HepG2 (cell line): ENCODE data around the gene CCDC122. TPM values are rescaled to one million over a fixed set of nuclear protein-coding genes. Genes with fewer than 3 reads are reported as not detected.

Source experiments
- ATM ChIP-seq: fragments of 450-650 bp; IDR thresholded peaks from 2 replicates; pipeline ENCODE4 v1.7.1; 2017; ENCODE audit warnings: mild to moderate bottlenecking, borderline replicate concordance
- ATRX ChIP-seq: sonication (generic); formaldehyde crosslinking; IDR thresholded peaks from 2 replicates; pipeline ENCODE4 v1.4.0; 2020; ENCODE audit warnings: missing genetic modification reagents, borderline replicate concordance
- CBX5 ChIP-seq: sonication (generic); formaldehyde crosslinking; IDR thresholded peaks from 2 replicates; pipeline ENCODE4 v1.4.0; 2020; ENCODE audit warnings: missing genetic modification reagents, borderline replicate concordance
- FOSL1 ChIP-seq: sonication (generic); formaldehyde crosslinking; IDR thresholded peaks from 2 replicates; pipeline ENCODE4 v1.9.0; 2021; ENCODE audit warnings: missing genetic modification reagents, borderline replicate concordance
- FOSL2 ChIP-seq: sonication (generic); formaldehyde crosslinking; IDR thresholded peaks from 2 replicates; pipeline ENCODE4 v1.4.0; 2020; ENCODE audit warnings: missing genetic modification reagents
- FOXC1 ChIP-seq: sonication (generic); formaldehyde crosslinking; IDR thresholded peaks from 2 replicates; pipeline ENCODE4 v1.8.0; 2022; ENCODE audit warnings: mild to moderate bottlenecking, missing genetic modification reagents, borderline replicate concordance
- FOXK2 ChIP-seq: fragments of 450-650 bp; IDR thresholded peaks from 2 replicates; pipeline ENCODE4 v1.6.1; 2016
- GATA4 ChIP-seq: sonication (generic); IDR thresholded peaks from 2 replicates; pipeline ENCODE4 v1.6.1; 2016; ENCODE audit warnings: antibody characterized with exemption, low read depth, borderline replicate concordance
- IRX3 ChIP-seq: sonication (generic); formaldehyde crosslinking; IDR thresholded peaks from 2 replicates; pipeline ENCODE4 v1.8.1; 2023; ENCODE audit warnings: mild to moderate bottlenecking, low read depth, missing genetic modification reagents, borderline replicate concordance
- PAF1 ChIP-seq: IDR thresholded peaks from 2 replicates; pipeline ENCODE4 v1.6.1; 2016; ENCODE audit warnings: missing genetic modification reagents, missing compliant biosample characterization
- PCBP1 ChIP-seq: fragments of 200-400 bp; formaldehyde crosslinking; IDR thresholded peaks from 2 replicates; pipeline ENCODE4 v1.6.1; 2017; ENCODE audit warnings: mild to moderate bottlenecking, low read depth, low read length, borderline replicate concordance
- PHF20 ChIP-seq: sonication (generic); formaldehyde crosslinking; IDR thresholded peaks from 2 replicates; pipeline ENCODE4 v1.5.0; 2020; ENCODE audit warnings: mild to moderate bottlenecking, missing genetic modification reagents
- TBX2 ChIP-seq: sonication (generic); formaldehyde crosslinking; IDR thresholded peaks from 2 replicates; pipeline ENCODE4 v1.5.0; 2020; ENCODE audit warnings: missing genetic modification reagents, mild to moderate bottlenecking, borderline replicate concordance
- ZEB1 ChIP-seq: IDR thresholded peaks from 2 replicates; pipeline ENCODE4 v1.6.1; 2012; ENCODE audit warnings: mild to moderate bottlenecking, low read depth, inconsistent platforms; ENCODE audit not compliant: insufficient replicate concordance
- ZNF12 ChIP-seq: sonication (generic); formaldehyde crosslinking; IDR thresholded peaks from 2 replicates; pipeline ENCODE4 v1.5.0; 2020; ENCODE audit warnings: missing genetic modification reagents
- ZNF17 ChIP-seq: sonication (generic); formaldehyde crosslinking; IDR thresholded peaks from 2 replicates; pipeline ENCODE4 v1.5.0; 2020; ENCODE audit warnings: mild to moderate bottlenecking, missing genetic modification reagents
- ZNF337 ChIP-seq: sonication (generic); formaldehyde crosslinking; IDR thresholded peaks from 2 replicates; pipeline ENCODE4 v1.5.1; 2020; ENCODE audit warnings: missing genetic modification reagents, low read depth, mild to moderate bottlenecking, borderline replicate concordance
- ZNF552 ChIP-seq: sonication (generic); formaldehyde crosslinking; IDR thresholded peaks from 2 replicates; pipeline ENCODE4 v1.9.0; 2022; ENCODE audit warnings: missing genetic modification reagents, mild to moderate bottlenecking, borderline replicate concordance
- ZNF598 ChIP-seq: sonication (generic); formaldehyde crosslinking; IDR thresholded peaks from 2 replicates; pipeline ENCODE4 v1.5.1; 2020; ENCODE audit warnings: mild to moderate bottlenecking, missing genetic modification reagents, borderline replicate concordance
- ZNF660 ChIP-seq: sonication (generic); formaldehyde crosslinking; IDR thresholded peaks from 2 replicates; pipeline ENCODE4 v1.5.1; 2020; ENCODE audit warnings: mild to moderate bottlenecking, low read depth, missing genetic modification reagents, borderline replicate concordance
- polyA plus RNA-seq, 8 experiments: library from polyadenylated mRNA; depleted of rRNA in 3 of 8; stranded (reverse) in 7 of 8; unstranded in 1 of 8; fragments of >200 nt; fragmentation: Illumina TruSeq in 4 of 8; extraction: Trizol in 4 of 8; gene quantifications; 2 replicates each; pipeline versions ENCODE4 v1.2.1 to v1.2.3, GENCODE V29; 2011 to 2016; ENCODE audit warnings: low read depth in 4 of 8, missing spikeins in 1 of 8, mixed read lengths in 1 of 8; ENCODE audit not compliant: insufficient read depth in 1 of 8
- total RNA-seq, 5 experiments: library from RNA; depleted of rRNA; stranded (reverse); fragments of >200 nt; fragmentation: Illumina TruSeq; extraction: Trizol; gene quantifications; 2 replicates each; pipeline ENCODE4 v1.2.3, GENCODE V29; 2016; ENCODE audit warnings: low read depth in 1 of 5
- TF ChIP-seq, protein P1 (sequence below): IDR thresholded peaks from 2 replicates; pipeline ENCODE4 v1.6.1; 2016; ENCODE audit warnings: missing compliant biosample characterization, missing genetic modification reagents, borderline replicate concordance
- TF ChIP-seq, protein P2 (sequence below): sonication (generic); formaldehyde crosslinking; IDR thresholded peaks from 2 replicates; pipeline ENCODE4 v1.4.0; 2020; ENCODE audit warnings: low read depth, mild to moderate bottlenecking, missing genetic modification reagents
- TF ChIP-seq, protein P3 (sequence below): sonication (generic); formaldehyde crosslinking; IDR thresholded peaks from 2 replicates; pipeline ENCODE4 v1.9.0; 2021; ENCODE audit warnings: missing genetic modification reagents, borderline replicate concordance

Gene CCDC122
- total and polyA plus RNA-seq, 2 of the 13 experiments (the other 11 are each of a cell fraction or from before 2014, with no cell fraction given): 0.32 to 3.5 TPM

DNA sequence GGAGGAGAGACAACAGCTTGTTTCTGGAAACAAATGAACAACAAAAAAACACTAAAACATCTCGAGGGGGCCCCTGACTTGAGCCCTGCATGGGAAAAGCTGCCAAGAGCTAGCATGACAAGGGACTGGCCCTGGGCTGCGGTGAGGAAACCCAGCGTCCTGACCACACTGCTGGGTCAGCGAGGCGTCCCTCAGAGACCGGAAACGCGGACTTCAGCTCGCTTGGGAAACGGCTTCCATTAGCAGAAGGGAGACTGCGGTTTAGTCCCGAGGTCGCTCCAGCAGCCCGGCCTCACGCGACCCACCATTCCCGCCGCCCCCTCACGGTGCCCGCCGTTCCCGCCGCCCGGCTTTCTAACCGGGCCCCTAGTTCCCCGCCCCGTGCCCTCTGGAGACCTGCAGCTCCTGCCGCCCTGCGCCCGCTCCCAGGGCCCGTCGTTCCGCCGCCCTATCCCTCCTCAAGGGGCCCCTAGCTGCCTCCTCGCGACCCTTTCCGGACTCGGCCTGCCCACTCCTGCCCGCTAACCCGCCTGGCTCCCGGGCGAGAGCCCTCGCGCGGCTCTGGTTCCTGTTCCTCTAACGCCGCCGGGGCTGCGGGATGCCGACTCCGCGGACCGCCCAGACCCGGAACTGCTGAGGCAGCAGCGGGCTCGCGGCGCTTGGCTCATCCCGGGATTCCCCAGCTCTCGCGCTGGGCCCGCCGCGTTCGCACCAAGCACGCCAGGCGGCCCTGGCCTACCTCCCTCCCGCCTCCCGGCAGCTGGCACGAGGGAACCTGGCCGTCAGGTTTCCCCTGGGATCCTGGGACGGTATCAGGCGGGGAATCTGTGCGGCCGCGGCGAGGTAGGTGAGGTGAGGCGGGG lies at the start of gene CCDC122 (continued):
- TF ChIP-seq GATA4 (no peak), PHF20 (CRISPR knock-in tag) (no peak; the same call in 1 of the 2 replicates), ZEB1 (no peak), ZNF12 (peak; percentile 60; the same call in 1 of the 2 replicates), ZNF598 (CRISPR knock-in tag) (0 out of 2 replicates have a peak, but pooled peaks have one; percentile 40), FOSL1 (no peak), FOSL2 (CRISPR knock-in tag) (no peak), CBX5 (CRISPR knock-in tag) (no peak; the same call in 1 of the 2 replicates), ZNF17 (CRISPR knock-in tag) (no peak), PAF1 (CRISPR knock-in tag) (no peak), ZNF660 (no peak), FOXK2 (no peak), IRX3 (peak; percentile 89; the same call in 1 of the 2 replicates), ZNF337 (no peak; the same call in 1 of the 2 replicates), ZNF552 (CRISPR knock-in tag) (peak; percentile 64; the same call in 1 of the 2 replicates), ATRX (CRISPR knock-in tag) (no peak), ATM (no peak), TBX2 (CRISPR knock-in tag) (peak; percentile 57; the same call in 1 of the 2 replicates), PCBP1 (no peak), FOXC1 (CRISPR knock-in tag) (no peak)
- TF ChIP-seq, protein P1, sequence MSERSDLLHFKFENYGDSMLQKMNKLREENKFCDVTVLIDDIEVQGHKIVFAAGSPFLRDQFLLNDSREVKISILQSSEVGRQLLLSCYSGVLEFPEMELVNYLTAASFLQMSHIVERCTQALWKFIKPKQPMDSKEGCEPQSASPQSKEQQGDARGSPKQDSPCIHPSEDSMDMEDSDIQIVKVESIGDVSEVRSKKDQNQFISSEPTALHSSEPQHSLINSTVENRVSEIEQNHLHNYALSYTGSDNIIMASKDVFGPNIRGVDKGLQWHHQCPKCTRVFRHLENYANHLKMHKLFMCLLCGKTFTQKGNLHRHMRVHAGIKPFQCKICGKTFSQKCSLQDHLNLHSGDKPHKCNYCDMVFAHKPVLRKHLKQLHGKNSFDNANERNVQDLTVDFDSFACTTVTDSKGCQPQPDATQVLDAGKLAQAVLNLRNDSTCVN (CRISPR knock-in tag): no peak
- TF ChIP-seq, protein P2, sequence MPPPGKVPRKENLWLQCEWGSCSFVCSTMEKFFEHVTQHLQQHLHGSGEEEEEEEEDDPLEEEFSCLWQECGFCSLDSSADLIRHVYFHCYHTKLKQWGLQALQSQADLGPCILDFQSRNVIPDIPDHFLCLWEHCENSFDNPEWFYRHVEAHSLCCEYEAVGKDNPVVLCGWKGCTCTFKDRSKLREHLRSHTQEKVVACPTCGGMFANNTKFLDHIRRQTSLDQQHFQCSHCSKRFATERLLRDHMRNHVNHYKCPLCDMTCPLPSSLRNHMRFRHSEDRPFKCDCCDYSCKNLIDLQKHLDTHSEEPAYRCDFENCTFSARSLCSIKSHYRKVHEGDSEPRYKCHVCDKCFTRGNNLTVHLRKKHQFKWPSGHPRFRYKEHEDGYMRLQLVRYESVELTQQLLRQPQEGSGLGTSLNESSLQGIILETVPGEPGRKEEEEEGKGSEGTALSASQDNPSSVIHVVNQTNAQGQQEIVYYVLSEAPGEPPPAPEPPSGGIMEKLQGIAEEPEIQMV (CRISPR knock-in tag): no peak
- TF ChIP-seq, protein P3, sequence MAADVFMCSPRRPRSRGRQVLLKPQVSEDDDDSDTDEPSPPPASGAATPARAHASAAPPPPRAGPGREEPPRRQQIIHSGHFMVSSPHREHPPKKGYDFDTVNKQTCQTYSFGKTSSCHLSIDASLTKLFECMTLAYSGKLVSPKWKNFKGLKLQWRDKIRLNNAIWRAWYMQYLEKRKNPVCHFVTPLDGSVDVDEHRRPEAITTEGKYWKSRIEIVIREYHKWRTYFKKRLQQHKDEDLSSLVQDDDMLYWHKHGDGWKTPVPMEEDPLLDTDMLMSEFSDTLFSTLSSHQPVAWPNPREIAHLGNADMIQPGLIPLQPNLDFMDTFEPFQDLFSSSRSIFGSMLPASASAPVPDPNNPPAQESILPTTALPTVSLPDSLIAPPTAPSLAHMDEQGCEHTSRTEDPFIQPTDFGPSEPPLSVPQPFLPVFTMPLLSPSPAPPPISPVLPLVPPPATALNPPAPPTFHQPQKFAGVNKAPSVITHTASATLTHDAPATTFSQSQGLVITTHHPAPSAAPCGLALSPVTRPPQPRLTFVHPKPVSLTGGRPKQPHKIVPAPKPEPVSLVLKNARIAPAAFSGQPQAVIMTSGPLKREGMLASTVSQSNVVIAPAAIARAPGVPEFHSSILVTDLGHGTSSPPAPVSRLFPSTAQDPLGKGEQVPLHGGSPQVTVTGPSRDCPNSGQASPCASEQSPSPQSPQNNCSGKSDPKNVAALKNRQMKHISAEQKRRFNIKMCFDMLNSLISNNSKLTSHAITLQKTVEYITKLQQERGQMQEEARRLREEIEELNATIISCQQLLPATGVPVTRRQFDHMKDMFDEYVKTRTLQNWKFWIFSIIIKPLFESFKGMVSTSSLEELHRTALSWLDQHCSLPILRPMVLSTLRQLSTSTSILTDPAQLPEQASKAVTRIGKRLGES (CRISPR knock-in tag): no peak
